ENCODE data around the gene EXOC3.

GRCh38 chr5:478982-479535, 36.1 kb downstream of the EXOC3 start:
- no peak for TF ChIP-seq CTCF (IDR thresholded peaks at IDR 0.05; ENCODE audit: insufficient read depth, low read length)
- TF ChIP-seq POLR2AphosphoS5 (IDR thresholded peaks at IDR 0.05; ENCODE audit: low read depth), result no peak
- no peak for TF ChIP-seq SPI1 (IDR thresholded peaks at IDR 0.05; ENCODE audit: borderline replicate concordance, low read depth)

Data from HL-60 (cell line).